Measurements from ENCODE around the gene CXorf65. TPM values are rescaled to one million over a fixed set of nuclear protein-coding genes. Genes with fewer than 3 reads are reported as not detected.

Gene CXorf65
- total and polyA plus RNA-seq, 8 donors: not detected

DNA sequence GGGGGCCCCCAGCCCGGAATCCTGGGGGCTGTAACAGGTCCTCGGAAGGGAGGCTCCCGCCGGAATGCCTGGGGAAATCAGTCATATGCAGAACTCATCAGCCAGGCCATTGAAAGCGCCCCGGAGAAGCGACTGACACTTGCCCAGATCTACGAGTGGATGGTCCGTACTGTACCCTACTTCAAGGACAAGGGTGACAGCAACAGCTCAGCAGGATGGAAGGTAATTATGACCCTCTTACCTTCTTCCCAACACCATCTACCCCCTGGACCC lies 9.8 kb downstream of the CXorf65 start:
- FAIRE-seq: no peak
- intact Hi-C loops (cut with DNase I): no loop called here
- no peak overlapping the region for H3K27ac ChIP-seq
- peak overlapping the region; percentile 21 to 50 (median 45) for H3K4me3 ChIP-seq
- TF ChIP-seq CTCF (IDR thresholded peaks at IDR 0.05): no peak
- H3K4me1 ChIP-seq: no peaks in the 10 kb centered on the region
- WGBS, 2 donors: 1 to 29% methylated on average over 9 of the region's 9 CpGs
- H3K27me3 ChIP-seq: peaks cover 0 to 1% (median 0%) of the 10 kb centered on the region in 4 donors
- no peaks in the 10 kb centered on the region for H3K36me3 ChIP-seq
- peak in 1 of 4 donors; percentile 3 for ATAC-seq
- no peak for DNase-seq
- H3K9me3 ChIP-seq: no peaks in the 10 kb centered on the region

DNA sequence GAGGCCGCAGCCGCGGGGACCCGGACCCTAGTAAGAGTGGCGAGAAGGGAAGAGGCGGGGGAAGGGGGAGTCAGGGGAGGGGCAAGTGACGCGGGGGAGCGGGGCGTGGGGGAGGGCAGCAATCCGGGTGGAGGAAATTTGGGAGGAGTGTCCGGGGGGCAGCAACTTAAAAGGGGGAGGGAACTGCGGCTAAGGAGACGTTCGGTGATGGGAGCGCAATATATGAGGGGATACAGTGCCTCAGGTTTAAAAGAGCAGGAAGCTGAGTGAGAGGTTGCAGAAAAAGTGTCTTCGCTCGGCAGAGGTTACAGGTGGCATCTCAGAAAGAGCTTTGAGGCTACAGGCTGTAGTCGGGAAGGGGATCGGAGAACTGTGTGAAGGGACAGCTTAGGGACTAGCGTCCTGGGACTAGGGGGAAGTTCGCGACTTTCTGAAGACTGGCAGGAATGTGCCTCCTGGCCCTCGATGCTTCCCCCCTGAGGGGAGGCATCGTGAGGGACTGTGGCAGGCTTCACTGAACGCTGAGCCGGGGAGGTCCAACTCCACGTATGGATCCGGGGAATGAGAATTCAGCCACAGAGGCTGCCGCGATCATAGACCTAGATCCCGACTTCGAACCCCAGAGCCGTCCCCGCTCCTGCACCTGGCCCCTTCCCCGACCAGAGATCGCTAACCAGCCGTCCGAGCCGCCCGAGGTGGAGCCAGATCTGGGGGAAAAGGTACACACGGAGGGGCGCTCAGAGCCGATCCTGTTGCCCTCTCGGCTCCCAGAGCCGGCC lies 10.4 kb downstream of the CXorf65 start:
- Histone ChIP-seq H3K27me3 (no peaks in the 10 kb centered on the region), H3K36me3 (no peaks in the 10 kb centered on the region), H3K4me1 (no peaks in the 10 kb centered on the region), H3K9me3 (no peaks in the 10 kb centered on the region), H3K4me3 (peak overlapping the region; percentile 21 to 50 (median 45)), H3K27ac (peak overlapping the region in 2 of 4 donors; percentile 47 to 60)
- intact Hi-C loops (cut with DNase I): no loop called here
- 0 to 14% methylated on average over 46 of the region's 46 CpGs for WGBS, 2 donors
- no peak for TF ChIP-seq CTCF (IDR thresholded peaks at IDR 0.05)
- DNase-seq: peak in 4 of 6 donors; percentile 16 to 74 (median 46)
- no peak for FAIRE-seq
- peak; percentile 70 to 79 (median 78) for ATAC-seq

GRCh38 chrX:71095555-71095980 lies 11.0 kb downstream of the CXorf65 start, which contains the start of gene FOXO4:
Gene FOXO4, plus strand, starts transcription at chrX:71095851. Its CDS starts 678 bp downstream, at chrX:71096529.
- Histone ChIP-seq H3K9me3 (no peaks in the 10 kb centered on the region), H3K4me1 (no peaks in the 10 kb centered on the region), H3K27ac (peak within 1 kb of the TSS in 2 of 4 donors; percentile 47 to 60), H3K4me3 (peak within 1 kb of the TSS; percentile 21 to 50 (median 45)), H3K27me3 (no peaks in the 10 kb centered on the region), H3K36me3 (no peaks in the 10 kb centered on the region)
- 1 to 9% methylated on average over 29 of the region's 29 CpGs for WGBS, 2 donors
- peak; percentile 86 to 95 (median 90) for DNase-seq
- ATAC-seq: peak; percentile 95 to 98 (median 96)
- intact Hi-C loops (cut with DNase I): no loop called here
- no peak for TF ChIP-seq CTCF (IDR thresholded peaks at IDR 0.05)
- peak; percentile 23 for FAIRE-seq

GRCh38 chrX:71095033-71095432 lies 11.5 kb downstream of the CXorf65 start:
- TF ChIP-seq CTCF (IDR thresholded peaks at IDR 0.05): no peak
- intact Hi-C loops (cut with DNase I): no loop called here
- WGBS, 2 donors: 17 to 35% methylated on average over 6 of the region's 6 CpGs
- no peaks in the 10 kb centered on the region for H3K4me1 ChIP-seq
- no peaks in the 10 kb centered on the region for H3K27me3 ChIP-seq
- H3K27ac ChIP-seq: no peak overlapping the region
- no peaks in the 10 kb centered on the region for H3K36me3 ChIP-seq
- FAIRE-seq (no peak), ATAC-seq (no peak), DNase-seq (no peak)
- H3K9me3 ChIP-seq: no peaks in the 10 kb centered on the region
- peak overlapping the region; percentile 5 to 50 (median 33) for H3K4me3 ChIP-seq

- intact Hi-C loops (cut with DNase I): no loop called here
- Histone ChIP-seq H3K36me3 (no peaks in the 10 kb centered on the region), H3K4me1 (no peaks in the 10 kb centered on the region), H3K4me3 (no peak overlapping the region), H3K27ac (no peak overlapping the region), H3K9me3 (no peaks in the 10 kb centered on the region), H3K27me3 (no peaks in the 10 kb centered on the region)
- WGBS, 2 donors: 68 to 86% methylated on average over 5 of the region's 5 CpGs
- ATAC-seq: no peak
- no peak for TF ChIP-seq CTCF (IDR thresholded peaks at IDR 0.05)
- FAIRE-seq: no peak
- no peak for DNase-seq
Measured at GRCh38 chrX:71091263-71091662, 15.3 kb downstream of the CXorf65 start.
